BLaER1 (cell line): ENCODE data around the gene DENND4A.
A peak's percentile ranks its signal among the peaks of the same experiment; 100 is the strongest.

Source experiments
- H3K27ac ChIP-seq: shearing (Covaris generic); formaldehyde crosslinking; 2 replicates; pipeline ENCODE4 v1.8.1; 2022
- H3K27me3 ChIP-seq: shearing (Covaris generic); formaldehyde crosslinking; 2 replicates; pipeline ENCODE4 v1.8.1; 2022
- H3K36me3 ChIP-seq: shearing (Covaris generic); formaldehyde crosslinking; 2 replicates; pipeline ENCODE4 v1.8.1; 2022
- H3K4me1 ChIP-seq: shearing (Covaris generic); formaldehyde crosslinking; 2 replicates; pipeline ENCODE4 v1.8.1; 2022
- H3K4me2 ChIP-seq: shearing (Covaris generic); formaldehyde crosslinking; 2 replicates; pipeline ENCODE4 v1.8.1; 2022
- H3K4me3 ChIP-seq: shearing (Covaris generic); formaldehyde crosslinking; 2 replicates; pipeline ENCODE4 v1.8.1; 2022
- H3K9ac ChIP-seq: shearing (Covaris generic); formaldehyde crosslinking; 2 replicates; pipeline ENCODE4 v1.8.1; 2022
- H3K9me3 ChIP-seq: shearing (Covaris generic); formaldehyde crosslinking; 2 replicates; pipeline ENCODE4 v1.8.1; 2022
- H4K20me1 ChIP-seq: shearing (Covaris generic); formaldehyde crosslinking; 2 replicates; pipeline ENCODE4 v1.8.1; 2022
- Cebpa-rat ChIP-seq: shearing (Covaris generic); IDR thresholded peaks from 2 replicates; pipeline ENCODE4 v1.8.1; 2022

The DENND4A gene

DNA sequence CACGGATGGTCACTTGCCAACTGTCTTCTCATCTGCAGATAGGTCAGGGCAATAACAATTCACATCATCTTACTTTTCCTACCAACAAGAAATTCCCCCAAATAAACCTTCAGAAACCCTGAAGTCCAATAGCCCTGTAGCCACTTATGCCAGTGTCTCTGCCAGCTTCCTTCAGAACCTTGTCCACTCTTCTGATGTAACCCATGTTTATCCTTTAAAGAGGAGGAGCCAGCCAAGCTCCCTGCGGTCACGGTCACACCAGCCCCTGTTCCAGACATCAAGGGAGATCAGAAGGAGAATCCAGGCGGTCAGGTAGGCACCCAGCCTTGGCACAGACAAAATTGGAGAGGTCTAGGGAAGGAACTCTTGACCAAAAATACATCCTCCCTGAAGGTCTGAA is 146.7 kb downstream of the DENND4A start:
- Histone ChIP-seq H3K36me3 (no peaks in the 10 kb centered on the region), H3K9me3 (no peaks in the 10 kb centered on the region), H4K20me1 (no peaks in the 10 kb centered on the region), H3K27me3 (no peaks in the 10 kb centered on the region), H3K27ac (no peak overlapping the region), H3K9ac (no peak overlapping the region), H3K4me3 (no peak overlapping the region), H3K4me2 (no peak overlapping the region), H3K4me1 (peaks cover under 1% of the 10 kb centered on the region; the same call in 1 of the 2 replicates)
- TF ChIP-seq Cebpa-rat: no peak

DNA sequence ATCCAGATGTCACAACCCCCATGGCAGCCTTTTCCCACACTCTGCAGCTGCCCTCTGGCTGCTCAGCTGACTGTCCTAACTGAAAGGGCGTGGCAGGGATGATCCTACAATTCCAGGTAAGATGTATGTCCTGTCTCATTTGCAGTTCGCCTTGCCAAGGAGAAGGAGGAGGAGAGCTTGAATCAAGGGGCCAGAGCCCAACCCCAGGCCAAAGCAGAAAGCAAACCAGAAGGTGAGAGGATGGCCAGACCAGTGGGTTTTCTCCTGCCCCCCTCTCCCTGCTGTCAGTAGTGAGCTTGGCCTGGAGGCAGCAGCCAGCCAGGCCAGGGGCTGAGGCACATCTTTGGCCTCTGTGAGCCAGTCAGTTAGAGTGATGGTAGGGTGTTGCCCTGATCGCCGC is 147.8 kb downstream of the DENND4A start:
- TF ChIP-seq Cebpa-rat: no peak
- Histone ChIP-seq H3K4me1 (peaks cover 10% of the 10 kb centered on the region; the same call in 1 of the 2 replicates), H4K20me1 (no peaks in the 10 kb centered on the region), H3K4me2 (no peak overlapping the region), H3K9ac (no peak overlapping the region), H3K9me3 (no peaks in the 10 kb centered on the region), H3K27ac (no peak overlapping the region), H3K36me3 (no peaks in the 10 kb centered on the region), H3K27me3 (no peaks in the 10 kb centered on the region), H3K4me3 (no peak overlapping the region)

GRCh38 chr15:65642594-65642993 is 149.5 kb downstream of the DENND4A start:
- no peaks in the 10 kb centered on the region for H3K27me3 ChIP-seq
- H3K9ac ChIP-seq: no peak overlapping the region
- no peak overlapping the region for H3K27ac ChIP-seq
- no peak for TF ChIP-seq Cebpa-rat
- no peaks in the 10 kb centered on the region for H4K20me1 ChIP-seq
- H3K36me3 ChIP-seq: no peaks in the 10 kb centered on the region
- H3K4me1 ChIP-seq: peaks cover 15% of the 10 kb centered on the region; the same call in 1 of the 2 replicates
- no peaks in the 10 kb centered on the region for H3K9me3 ChIP-seq
- H3K4me3 ChIP-seq: no peak overlapping the region
- no peak overlapping the region for H3K4me2 ChIP-seq

DNA sequence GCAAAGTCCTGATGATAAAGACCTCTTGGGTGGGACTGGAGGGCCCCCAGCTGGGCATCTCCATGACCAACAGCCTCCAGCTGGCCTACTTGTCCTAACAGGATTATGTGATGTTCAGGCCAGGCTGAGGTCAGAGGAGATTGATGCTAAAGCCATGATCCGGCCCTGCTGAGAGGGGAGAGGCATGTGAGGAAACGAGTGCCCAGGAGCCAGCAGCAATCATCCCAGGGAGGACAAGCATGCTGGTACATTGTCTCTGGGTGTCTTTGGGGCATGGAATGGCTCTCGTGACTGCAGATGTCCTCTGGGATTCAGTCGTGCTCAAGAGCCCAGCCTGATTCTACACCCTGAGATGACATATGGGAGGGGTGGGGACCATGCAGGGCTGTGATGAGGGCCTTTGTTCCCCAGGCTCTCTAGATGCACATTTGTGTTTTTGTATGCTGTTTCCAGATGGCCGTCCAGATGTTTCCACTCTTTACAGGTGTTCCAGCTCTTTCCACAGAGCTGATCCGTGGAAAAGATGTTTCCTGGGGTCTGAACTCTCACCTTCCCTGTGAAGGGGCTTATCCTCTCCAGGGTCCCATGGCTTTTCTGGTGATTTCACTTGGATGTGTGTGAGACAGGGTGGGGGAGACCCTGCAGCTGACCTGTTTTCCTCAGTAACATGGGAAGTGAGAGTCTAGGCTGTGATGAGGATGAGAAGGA is 150.2 kb downstream of the DENND4A start:
- no peaks in the 10 kb centered on the region for H3K27me3 ChIP-seq
- no peak overlapping the region for H3K27ac ChIP-seq
- H3K4me2 ChIP-seq: no peak overlapping the region
- TF ChIP-seq Cebpa-rat: no peak
- H3K4me1 ChIP-seq: peaks cover 15% of the 10 kb centered on the region; the same call in 1 of the 2 replicates
- no peak overlapping the region for H3K4me3 ChIP-seq
- no peaks in the 10 kb centered on the region for H4K20me1 ChIP-seq
- no peaks in the 10 kb centered on the region for H3K9me3 ChIP-seq
- H3K9ac ChIP-seq: no peak overlapping the region
- no peaks in the 10 kb centered on the region for H3K36me3 ChIP-seq

- Histone ChIP-seq H3K4me3 (no peak overlapping the region), H3K9me3 (no peaks in the 10 kb centered on the region), H3K27me3 (no peaks in the 10 kb centered on the region), H3K9ac (no peak overlapping the region), H3K4me2 (no peak overlapping the region), H3K4me1 (peaks cover 15% of the 10 kb centered on the region; the same call in 1 of the 2 replicates), H3K36me3 (no peaks in the 10 kb centered on the region), H3K27ac (no peak overlapping the region), H4K20me1 (no peaks in the 10 kb centered on the region)
- no peak for TF ChIP-seq Cebpa-rat
Measured at GRCh38 chr15:65639509-65639908, 152.6 kb downstream of the DENND4A start.

DNA sequence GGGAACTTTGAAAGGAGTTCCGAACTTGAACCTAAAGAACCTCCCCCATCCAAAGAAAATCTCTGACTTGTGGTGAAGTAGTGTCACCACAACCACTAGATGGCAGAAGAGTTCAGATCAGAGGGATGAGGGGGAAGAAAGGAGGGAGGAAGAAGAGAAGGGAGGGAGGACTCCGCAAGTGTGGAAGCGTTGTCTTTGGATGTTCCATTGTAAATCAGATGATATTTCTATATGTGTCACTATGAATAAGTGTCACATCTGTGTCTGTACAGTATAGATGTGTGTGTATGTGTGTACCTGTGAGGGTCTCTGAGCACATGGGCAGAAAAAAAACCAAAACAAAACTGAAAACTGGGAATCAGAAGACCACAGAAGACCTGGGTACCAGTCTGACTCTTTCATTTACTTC is 153.4 kb downstream of the DENND4A start:
- Histone ChIP-seq H3K9ac (no peak overlapping the region), H3K4me1 (peaks cover 15% of the 10 kb centered on the region; the same call in 1 of the 2 replicates), H3K36me3 (no peaks in the 10 kb centered on the region), H3K9me3 (no peaks in the 10 kb centered on the region), H3K27ac (no peak overlapping the region), H3K4me2 (peak overlapping the region; percentile 25; the same call in 1 of the 2 replicates), H3K27me3 (no peaks in the 10 kb centered on the region), H3K4me3 (no peak overlapping the region), H4K20me1 (no peaks in the 10 kb centered on the region)
- no peak for TF ChIP-seq Cebpa-rat

- no peaks in the 10 kb centered on the region for H4K20me1 ChIP-seq
- H3K9me3 ChIP-seq: no peaks in the 10 kb centered on the region
- H3K9ac ChIP-seq: no peak overlapping the region
- TF ChIP-seq Cebpa-rat: no peak
- H3K4me3 ChIP-seq: no peak overlapping the region
- no peaks in the 10 kb centered on the region for H3K27me3 ChIP-seq
- 0 out of 2 replicates have a peak overlapping the region, but pooled peaks have one; percentile 15 for H3K4me2 ChIP-seq
- no peaks in the 10 kb centered on the region for H3K36me3 ChIP-seq
- peaks cover 15% of the 10 kb centered on the region; the same call in 1 of the 2 replicates for H3K4me1 ChIP-seq
- no peak overlapping the region for H3K27ac ChIP-seq
Measured at GRCh38 chr15:65638109-65638508, 154.0 kb downstream of the DENND4A start.

DNA sequence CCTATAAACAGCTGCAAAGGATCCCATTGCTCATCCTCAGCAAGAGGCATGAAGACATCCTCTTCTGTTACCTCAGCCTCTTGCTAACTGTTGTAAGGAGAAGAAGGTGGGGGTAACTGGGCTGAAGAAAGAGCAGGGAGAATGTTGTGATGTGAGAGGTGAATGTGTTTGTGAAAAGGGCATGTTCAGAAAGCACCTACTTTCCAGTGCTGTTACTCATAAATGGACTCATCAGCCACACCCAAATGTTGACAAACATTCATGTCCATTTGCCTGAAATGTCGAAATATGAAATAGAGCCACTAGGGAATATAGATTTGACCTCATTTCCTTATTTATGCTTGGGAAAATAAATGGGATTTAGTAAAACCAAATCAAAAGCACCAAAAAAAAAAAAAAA is 157.7 kb downstream of the DENND4A start:
- Histone ChIP-seq H3K4me2 (no peak overlapping the region), H3K9ac (no peak overlapping the region), H3K4me3 (no peak overlapping the region), H4K20me1 (no peaks in the 10 kb centered on the region), H3K4me1 (peaks cover 10% of the 10 kb centered on the region; the same call in 1 of the 2 replicates), H3K27ac (no peak overlapping the region), H3K9me3 (no peaks in the 10 kb centered on the region), H3K36me3 (no peaks in the 10 kb centered on the region), H3K27me3 (no peaks in the 10 kb centered on the region)
- no peak for TF ChIP-seq Cebpa-rat

DNA sequence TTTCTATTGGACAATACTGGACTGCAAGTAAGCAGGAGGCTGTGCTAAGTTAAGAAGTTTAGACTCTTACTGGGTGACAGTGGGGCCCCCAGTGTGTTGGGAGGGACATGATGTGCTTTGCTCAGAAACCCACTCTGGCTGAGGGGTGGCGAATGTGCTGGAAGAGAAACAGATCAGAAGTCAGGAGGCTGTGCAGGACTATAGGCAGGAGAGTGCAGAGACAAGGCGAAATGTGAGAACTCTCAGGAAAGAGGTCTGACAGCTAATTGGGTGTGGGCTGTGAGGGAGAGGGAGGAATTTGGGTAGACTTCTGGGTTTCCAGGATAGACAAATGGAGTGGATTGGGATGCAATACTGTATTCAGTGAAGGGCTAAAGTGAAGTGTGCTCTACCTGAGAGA is 158.3 kb downstream of the DENND4A start:
- H3K27ac ChIP-seq: no peak overlapping the region
- H3K36me3 ChIP-seq: no peaks in the 10 kb centered on the region
- H3K4me2 ChIP-seq: no peak overlapping the region
- peaks cover 10% of the 10 kb centered on the region; the same call in 1 of the 2 replicates for H3K4me1 ChIP-seq
- no peaks in the 10 kb centered on the region for H4K20me1 ChIP-seq
- no peak for TF ChIP-seq Cebpa-rat
- H3K27me3 ChIP-seq: no peaks in the 10 kb centered on the region
- no peak overlapping the region for H3K4me3 ChIP-seq
- no peak overlapping the region for H3K9ac ChIP-seq
- H3K9me3 ChIP-seq: no peaks in the 10 kb centered on the region

GRCh38 chr15:65632780-65633375 is 159.2 kb downstream of the DENND4A start:
- no peak overlapping the region for H3K9ac ChIP-seq
- peaks cover 5% of the 10 kb centered on the region; the same call in 1 of the 2 replicates for H3K4me1 ChIP-seq
- H3K27me3 ChIP-seq: no peaks in the 10 kb centered on the region

More at GRCh38 chr15:65632780-65633375, 159.2 kb downstream of the DENND4A start:
- H3K4me2 ChIP-seq: no peak overlapping the region
- no peaks in the 10 kb centered on the region for H3K36me3 ChIP-seq
- TF ChIP-seq Cebpa-rat: no peak
- H3K27ac ChIP-seq: no peak overlapping the region
- H3K9me3 ChIP-seq: no peaks in the 10 kb centered on the region
- no peaks in the 10 kb centered on the region for H4K20me1 ChIP-seq
- H3K4me3 ChIP-seq: no peak overlapping the region
